GM21367 (cell line): ENCODE data around the gene SRMS.
A peak's percentile ranks its signal among the peaks of the same experiment; 100 is the strongest.

Source experiments
- ATAC-seq: cut with Tn5 transposase; IDR thresholded peaks from one replicate; pipeline ENCODE4 v1.9.1; 2021; ENCODE audit not compliant: unreplicated experiment

Gene SRMS

GRCh38 chr20:63539441-63540370 lies 7.8 kb downstream of the SRMS start:
- ATAC-seq, result no peak

- no peak for ATAC-seq
Measured at GRCh38 chr20:63539092-63539430, 8.5 kb downstream of the SRMS start.

GRCh38 chr20:63538204-63539091 lies 9.1 kb downstream of the SRMS start:
- ATAC-seq, result no peak

- ATAC-seq, result peak; percentile 74
Measured at GRCh38 chr20:63537525-63538203, 9.9 kb downstream of the SRMS start.

GRCh38 chr20:63536997-63537524 lies 10.5 kb downstream of the SRMS start, which contains the start of gene PTK6:
Gene PTK6, minus strand, starts transcription at chr20:63537376. Its CDS starts 62 bp downstream, at chr20:63537314.
- peak; percentile 11 for ATAC-seq

GRCh38 chr20:63536241-63536977 lies 11.1 kb downstream of the SRMS start:
- no peak for ATAC-seq

GRCh38 chr20:63534831-63535651 lies 12.5 kb downstream of the SRMS start:
- ATAC-seq, result no peak

GRCh38 chr20:63534427-63534830 lies 13.1 kb downstream of the SRMS start:
- no peak for ATAC-seq

- ATAC-seq, result no peak
Measured at GRCh38 chr20:63533871-63534393, 13.6 kb downstream of the SRMS start.

- ATAC-seq, result no peak
Measured at GRCh38 chr20:63533388-63533787, 14.2 kb downstream of the SRMS start.

- no peak for ATAC-seq
Measured at GRCh38 chr20:63532449-63532971, 15.0 kb downstream of the SRMS start.

GRCh38 chr20:63531686-63532448 lies 15.7 kb downstream of the SRMS start:
- ATAC-seq, result no peak

GRCh38 chr20:63530788-63531160 lies 16.8 kb downstream of the SRMS start:
- no peak for ATAC-seq

- no peak for ATAC-seq
Measured at GRCh38 chr20:63529861-63530787, 17.4 kb downstream of the SRMS start.

- ATAC-seq, result no peak
Measured at GRCh38 chr20:63529180-63529860, 18.2 kb downstream of the SRMS start.

GRCh38 chr20:63527184-63527583 lies 20.4 kb downstream of the SRMS start:
- no peak for ATAC-seq

GRCh38 chr20:63525971-63526370 lies 21.6 kb downstream of the SRMS start:
- no peak for ATAC-seq
